ENCODE measurements around the gene ADAMTS16. TPM values are rescaled to one million over a fixed set of nuclear protein-coding genes. Genes with fewer than 3 reads are reported as not detected.

ADAMTS16 gene
- total RNA-seq, 4 donors from 2014 or later = 0.27 to 0.94 TPM; not detected in 2

DNA sequence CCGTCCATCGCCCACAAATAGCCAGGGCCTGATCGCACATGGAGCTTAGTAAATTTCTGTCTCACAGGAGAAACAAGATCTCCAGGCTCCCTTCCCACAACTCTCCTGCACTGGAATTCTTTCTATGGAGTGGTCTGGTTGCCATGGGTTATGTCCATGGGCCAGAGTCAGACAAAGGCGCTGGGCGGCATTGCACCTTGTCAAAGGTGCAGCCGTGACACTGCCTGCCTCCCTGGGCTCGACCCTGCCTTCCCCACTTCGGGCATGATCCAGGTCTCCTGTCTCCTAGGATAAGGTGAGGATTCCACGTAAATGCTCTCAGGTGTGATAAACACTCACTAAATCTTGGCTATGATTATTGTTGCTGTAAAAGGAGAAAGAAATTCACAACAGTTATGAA, 130.0 kb downstream of the ADAMTS16 start:
- Histone ChIP-seq H3K4me3 (no peak overlapping the region), H3K4me1 (peaks cover 0 to 13% (median 0%) of the 10 kb centered on the region in 3 donors), H3K27me3 (peaks cover 19% of the 10 kb centered on the region), H3K27ac (no peak overlapping the region), H3K9me3 (peaks cover 0 to 4% (median 0%) of the 10 kb centered on the region in 3 donors), H3K36me3 (no peaks in the 10 kb centered on the region)
- TF ChIP-seq, protein P1, sequence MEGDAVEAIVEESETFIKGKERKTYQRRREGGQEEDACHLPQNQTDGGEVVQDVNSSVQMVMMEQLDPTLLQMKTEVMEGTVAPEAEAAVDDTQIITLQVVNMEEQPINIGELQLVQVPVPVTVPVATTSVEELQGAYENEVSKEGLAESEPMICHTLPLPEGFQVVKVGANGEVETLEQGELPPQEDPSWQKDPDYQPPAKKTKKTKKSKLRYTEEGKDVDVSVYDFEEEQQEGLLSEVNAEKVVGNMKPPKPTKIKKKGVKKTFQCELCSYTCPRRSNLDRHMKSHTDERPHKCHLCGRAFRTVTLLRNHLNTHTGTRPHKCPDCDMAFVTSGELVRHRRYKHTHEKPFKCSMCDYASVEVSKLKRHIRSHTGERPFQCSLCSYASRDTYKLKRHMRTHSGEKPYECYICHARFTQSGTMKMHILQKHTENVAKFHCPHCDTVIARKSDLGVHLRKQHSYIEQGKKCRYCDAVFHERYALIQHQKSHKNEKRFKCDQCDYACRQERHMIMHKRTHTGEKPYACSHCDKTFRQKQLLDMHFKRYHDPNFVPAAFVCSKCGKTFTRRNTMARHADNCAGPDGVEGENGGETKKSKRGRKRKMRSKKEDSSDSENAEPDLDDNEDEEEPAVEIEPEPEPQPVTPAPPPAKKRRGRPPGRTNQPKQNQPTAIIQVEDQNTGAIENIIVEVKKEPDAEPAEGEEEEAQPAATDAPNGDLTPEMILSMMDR (IDR thresholded peaks at IDR 0.05) = no peak
- TF ChIP-seq POLR2AphosphoS5 (IDR thresholded peaks at IDR 0.05) = no peak
- no peak for TF ChIP-seq EP300 (IDR thresholded peaks at IDR 0.05)
- TF ChIP-seq POLR2A (IDR thresholded peaks at IDR 0.05) = no peak
- no peak for ATAC-seq
- 72 to 90% methylated on average over 3 to 7 of the region's 9 CpGs for WGBS, 2 donors (ENCODE audit: low coverage in 1 of 2)

DNA sequence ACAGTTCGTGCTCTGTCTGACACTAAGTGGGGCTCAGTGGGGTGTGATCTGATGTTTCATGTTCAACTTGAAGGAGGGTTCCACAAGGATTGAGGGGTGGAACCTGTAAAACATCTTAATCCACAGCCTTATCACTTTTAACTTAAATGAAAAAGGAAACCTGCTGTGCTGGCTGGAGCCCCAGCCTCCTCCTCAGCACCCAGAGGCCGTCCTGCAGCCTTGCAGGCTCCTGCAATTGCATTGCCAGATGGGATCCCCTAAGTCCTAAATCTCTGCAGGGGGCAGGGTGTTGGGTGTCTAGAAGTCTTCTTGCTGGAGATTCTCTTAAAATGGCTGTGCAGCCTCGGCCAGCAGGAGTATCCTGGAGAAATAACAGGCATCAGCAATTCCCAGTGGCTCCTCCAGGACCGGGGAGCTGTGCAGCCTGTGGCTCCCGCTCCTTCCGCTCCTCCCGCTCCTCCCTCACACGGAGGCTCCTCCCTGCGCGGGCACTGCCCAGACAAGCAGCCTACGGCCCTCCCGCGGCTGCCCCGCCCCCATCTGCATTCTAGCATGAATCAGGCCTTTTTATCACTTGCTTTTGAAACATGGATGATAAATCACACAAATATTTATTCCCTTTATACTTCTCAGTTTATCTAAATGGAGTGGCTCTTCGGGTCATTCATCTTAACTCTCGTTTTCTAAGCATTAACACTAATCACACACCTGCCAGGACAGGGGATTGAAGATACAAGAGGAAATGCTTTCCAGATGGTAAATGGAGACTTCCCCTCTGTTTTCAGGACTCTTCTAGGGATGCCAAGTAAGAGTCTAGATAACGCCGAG, 131.0 kb downstream of the ADAMTS16 start:
- H3K4me3 ChIP-seq = peak overlapping the region in 1 of 2 donors; percentile 20

DNA sequence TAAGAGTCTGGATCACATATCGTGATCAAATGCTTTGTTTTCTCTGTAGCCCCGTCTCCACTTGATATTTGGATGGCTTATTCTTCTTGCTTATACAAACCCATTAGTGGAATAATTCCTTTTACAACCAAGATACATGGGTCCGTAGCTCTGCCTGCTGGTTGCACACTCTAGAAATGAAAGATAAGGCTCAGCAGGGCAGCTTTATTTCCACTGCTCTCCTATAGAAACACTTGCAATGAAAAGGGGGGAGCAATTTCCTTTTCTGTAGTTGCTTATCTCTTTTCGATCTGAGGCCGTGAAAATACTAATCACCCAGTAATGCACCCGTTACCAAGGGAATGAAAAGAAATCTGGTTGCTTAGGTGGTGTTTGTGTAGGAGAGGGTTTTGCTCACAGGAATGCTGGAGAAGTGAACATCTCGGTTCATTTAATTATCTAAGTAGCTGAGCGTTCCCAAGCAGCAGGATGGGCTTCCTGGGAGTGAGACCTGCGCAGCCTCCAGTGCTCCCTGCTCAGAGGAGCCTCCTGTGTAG, 131.7 kb downstream of the ADAMTS16 start:
- 15 to 43% methylated on average over 5 to 9 of the region's 9 CpGs for WGBS, 2 donors (ENCODE audit: low coverage in 1 of 2)
- peaks cover 16% of the 10 kb centered on the region for H3K27me3 ChIP-seq
- H3K36me3 ChIP-seq = no peaks in the 10 kb centered on the region
- H3K4me1 ChIP-seq = peaks cover 0 to 13% (median 0%) of the 10 kb centered on the region in 3 donors
- H3K27ac ChIP-seq = peak overlapping the region in 1 of 4 donors; percentile 30
- no peak for ATAC-seq
- peaks cover 0 to 4% (median 0%) of the 10 kb centered on the region in 3 donors for H3K9me3 ChIP-seq
- no peak overlapping the region for H3K4me3 ChIP-seq
- TF ChIP-seq POLR2A (IDR thresholded peaks at IDR 0.05) = no peak
- TF ChIP-seq, protein P1 (IDR thresholded peaks at IDR 0.05) = no peak
- no peak for TF ChIP-seq EP300 (IDR thresholded peaks at IDR 0.05)
- no peak for TF ChIP-seq POLR2AphosphoS5 (IDR thresholded peaks at IDR 0.05)

More for the DNA sequence above, 131.0 kb downstream of the ADAMTS16 start:
- 6 to 19% methylated on average over 14 of the region's 18 CpGs for WGBS, 2 donors (ENCODE audit: low coverage in 1 of 2)
- Histone ChIP-seq H3K9me3 (peaks cover 0 to 4% (median 0%) of the 10 kb centered on the region in 3 donors), H3K36me3 (no peaks in the 10 kb centered on the region), H3K4me1 (peaks cover 0 to 13% (median 0%) of the 10 kb centered on the region in 3 donors), H3K27me3 (peaks cover 18% of the 10 kb centered on the region), H3K27ac (peak overlapping the region in 1 of 4 donors; percentile 30)
- ATAC-seq = peak; percentile 79
- TF ChIP-seq POLR2A (IDR thresholded peaks at IDR 0.05) (no peak), EP300 (IDR thresholded peaks at IDR 0.05) (no peak), POLR2AphosphoS5 (IDR thresholded peaks at IDR 0.05) (no peak)
- TF ChIP-seq, protein P1 (IDR thresholded peaks at IDR 0.05) = no peak

DNA sequence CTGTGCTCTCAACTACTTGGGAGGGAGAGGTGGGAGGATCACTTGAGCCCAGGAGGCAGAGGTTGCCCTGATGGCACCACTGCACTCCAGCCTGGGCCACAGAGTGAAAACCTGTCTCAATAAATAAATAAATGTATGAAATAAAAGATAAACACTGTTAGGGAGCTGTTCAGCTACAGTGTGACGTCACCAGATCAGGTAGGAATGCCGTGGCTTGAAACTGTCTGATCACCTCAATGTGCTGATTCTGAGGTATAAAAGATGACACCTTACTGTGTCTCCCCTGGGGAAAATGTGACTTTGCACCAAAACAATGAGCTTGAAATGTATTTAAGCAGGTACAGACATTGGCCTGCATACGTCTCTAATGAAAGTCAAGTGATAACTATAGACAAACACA, 133.3 kb downstream of the ADAMTS16 start:
- Histone ChIP-seq H3K27ac (no peak overlapping the region), H3K4me1 (peaks cover 0 to 13% (median 0%) of the 10 kb centered on the region in 3 donors), H3K4me3 (no peak overlapping the region), H3K36me3 (no peaks in the 10 kb centered on the region), H3K27me3 (peaks cover 14% of the 10 kb centered on the region), H3K9me3 (peaks cover 0 to 4% (median 0%) of the 10 kb centered on the region in 3 donors)
- WGBS, 2 donors (ENCODE audit: low coverage in 1 of 2) = 63 to 72% methylated on average over 1 to 3 of the region's 3 CpGs
- no peak for ATAC-seq
- TF ChIP-seq, protein P1 (IDR thresholded peaks at IDR 0.05) = no peak
